ENCODE results near the gene CCDC85B.

GRCh38 chr11:65932558-65932919 is 42.1 kb downstream of the CCDC85B start:
- TF ChIP-seq TAF1 (IDR thresholded peaks at IDR 0.05; ENCODE audit: borderline replicate concordance, low read depth, low read length) (no peak), POLR2A (IDR thresholded peaks at IDR 0.05; ENCODE audit: low read depth, low read length) (no peak)

Data from GM12892 (cell line).